Measurements from ENCODE around the gene SOX12. TPM values are rescaled to one million over a fixed set of nuclear protein-coding genes. Genes with fewer than 3 reads are reported as not detected.

SOX12 gene
- total RNA-seq, 1 donor from 2014 or later: 3.7 TPM

GRCh38 chr20:301886-302848 is 23.2 kb upstream of the SOX12 start:
- H3K9me3 ChIP-seq (ENCODE audit: control insufficient read depth in 3 of 3, low read length in 3 of 3): no peaks in the 10 kb centered on the region
- peaks cover 14 to 31% (median 29%) of the 10 kb centered on the region in 3 donors for H3K4me1 ChIP-seq (ENCODE audit: control insufficient read depth in 3 of 3, insufficient read depth in 3 of 3, low read length in 3 of 3)
- H3K9ac ChIP-seq (ENCODE audit: low read depth in 1 of 3, low read length in 3 of 3): no peak overlapping the region
- no peak overlapping the region for H3K4me3 ChIP-seq (ENCODE audit: low read length in 3 of 3)
- H3K27ac ChIP-seq (ENCODE audit: low read depth, low read length): no peak overlapping the region
- no peaks in the 10 kb centered on the region for H3K27me3 ChIP-seq (ENCODE audit: control insufficient read depth in 3 of 3, insufficient read depth in 3 of 3, low read length in 3 of 3)
- H3K36me3 ChIP-seq (ENCODE audit: control insufficient read depth in 3 of 3, insufficient read depth in 3 of 3, low read length in 3 of 3): no peaks in the 10 kb centered on the region

- Histone ChIP-seq H3K4me3 (ENCODE audit: low read length in 3 of 3) (no peak overlapping the region), H3K9ac (ENCODE audit: low read depth in 1 of 3, low read length in 3 of 3) (no peak overlapping the region), H3K27ac (ENCODE audit: low read depth, low read length) (no peak overlapping the region), H3K36me3 (ENCODE audit: control insufficient read depth in 3 of 3, insufficient read depth in 3 of 3, low read length in 3 of 3) (no peaks in the 10 kb centered on the region), H3K4me1 (ENCODE audit: control insufficient read depth in 3 of 3, insufficient read depth in 3 of 3, low read length in 3 of 3) (peaks cover 10 to 13% (median 10%) of the 10 kb centered on the region in 3 donors), H3K9me3 (ENCODE audit: control insufficient read depth in 3 of 3, low read length in 3 of 3) (no peaks in the 10 kb centered on the region), H3K27me3 (ENCODE audit: control insufficient read depth in 3 of 3, insufficient read depth in 3 of 3, low read length in 3 of 3) (no peaks in the 10 kb centered on the region)
Observed at GRCh38 chr20:305745-306144, 19.6 kb upstream of the SOX12 start.

- Histone ChIP-seq H3K27me3 (ENCODE audit: control insufficient read depth in 3 of 3, insufficient read depth in 3 of 3, low read length in 3 of 3) (no peaks in the 10 kb centered on the region), H3K9ac (ENCODE audit: low read depth in 1 of 3, low read length in 3 of 3) (no peak overlapping the region)
Observed at GRCh38 chr20:308427-309038, 16.8 kb upstream of the SOX12 start.

GRCh38 chr20:309306-309840 is 16.0 kb upstream of the SOX12 start:
- H3K9ac ChIP-seq (ENCODE audit: low read depth in 1 of 3, low read length in 3 of 3): peak overlapping the region in 2 of 3 donors; percentile 15 to 64
- H3K4me3 ChIP-seq (ENCODE audit: low read length in 3 of 3): peak overlapping the region in 2 of 3 donors; percentile 57 to 77
- H3K36me3 ChIP-seq (ENCODE audit: control insufficient read depth in 3 of 3, insufficient read depth in 3 of 3, low read length in 3 of 3): no peaks in the 10 kb centered on the region
- H3K27me3 ChIP-seq (ENCODE audit: control insufficient read depth in 3 of 3, insufficient read depth in 3 of 3, low read length in 3 of 3): no peaks in the 10 kb centered on the region
- H3K27ac ChIP-seq (ENCODE audit: low read depth, low read length): peak overlapping the region; percentile 77
- peaks cover 4 to 8% (median 7%) of the 10 kb centered on the region in 3 donors for H3K4me1 ChIP-seq (ENCODE audit: control insufficient read depth in 3 of 3, insufficient read depth in 3 of 3, low read length in 3 of 3)
- H3K9me3 ChIP-seq (ENCODE audit: control insufficient read depth in 3 of 3, low read length in 3 of 3): no peaks in the 10 kb centered on the region

More at GRCh38 chr20:308427-309038, 16.8 kb upstream of the SOX12 start:
- H3K9me3 ChIP-seq (ENCODE audit: control insufficient read depth in 3 of 3, low read length in 3 of 3): no peaks in the 10 kb centered on the region
- no peak overlapping the region for H3K4me3 ChIP-seq (ENCODE audit: low read length in 3 of 3)
- no peaks in the 10 kb centered on the region for H3K36me3 ChIP-seq (ENCODE audit: control insufficient read depth in 3 of 3, insufficient read depth in 3 of 3, low read length in 3 of 3)
- no peak overlapping the region for H3K27ac ChIP-seq (ENCODE audit: low read depth, low read length)
- H3K4me1 ChIP-seq (ENCODE audit: control insufficient read depth in 3 of 3, insufficient read depth in 3 of 3, low read length in 3 of 3): peaks cover 4 to 8% (median 7%) of the 10 kb centered on the region in 3 donors

- Histone ChIP-seq H3K9ac (ENCODE audit: low read depth in 1 of 3, low read length in 3 of 3) (peak overlapping the region; percentile 15 to 64 (median 45)), H3K9me3 (ENCODE audit: control insufficient read depth in 3 of 3, low read length in 3 of 3) (no peaks in the 10 kb centered on the region), H3K4me1 (ENCODE audit: control insufficient read depth in 3 of 3, insufficient read depth in 3 of 3, low read length in 3 of 3) (peaks cover 4 to 8% (median 7%) of the 10 kb centered on the region in 3 donors), H3K27ac (ENCODE audit: low read depth, low read length) (peak overlapping the region; percentile 77), H3K27me3 (ENCODE audit: control insufficient read depth in 3 of 3, insufficient read depth in 3 of 3, low read length in 3 of 3) (no peaks in the 10 kb centered on the region), H3K4me3 (ENCODE audit: low read length in 3 of 3) (peak overlapping the region; percentile 57 to 77 (median 63)), H3K36me3 (ENCODE audit: control insufficient read depth in 3 of 3, insufficient read depth in 3 of 3, low read length in 3 of 3) (no peaks in the 10 kb centered on the region)
Observed at GRCh38 chr20:309841-310644, 15.3 kb upstream of the SOX12 start.

GRCh38 chr20:310645-311044 is 14.7 kb upstream of the SOX12 start:
- no peaks in the 10 kb centered on the region for H3K9me3 ChIP-seq (ENCODE audit: control insufficient read depth in 3 of 3, low read length in 3 of 3)
- H3K27me3 ChIP-seq (ENCODE audit: control insufficient read depth in 3 of 3, insufficient read depth in 3 of 3, low read length in 3 of 3): no peaks in the 10 kb centered on the region
- H3K27ac ChIP-seq (ENCODE audit: low read depth, low read length): no peak overlapping the region
- H3K9ac ChIP-seq (ENCODE audit: low read depth in 1 of 3, low read length in 3 of 3): no peak overlapping the region
- peak overlapping the region; percentile 24 to 77 (median 57) for H3K4me3 ChIP-seq (ENCODE audit: low read length in 3 of 3)
- peaks cover 4 to 8% (median 7%) of the 10 kb centered on the region in 3 donors for H3K4me1 ChIP-seq (ENCODE audit: control insufficient read depth in 3 of 3, insufficient read depth in 3 of 3, low read length in 3 of 3)
- H3K36me3 ChIP-seq (ENCODE audit: control insufficient read depth in 3 of 3, insufficient read depth in 3 of 3, low read length in 3 of 3): no peaks in the 10 kb centered on the region

GRCh38 chr20:311609-312008 is 13.7 kb upstream of the SOX12 start:
- no peak overlapping the region for H3K9ac ChIP-seq (ENCODE audit: low read depth in 1 of 3, low read length in 3 of 3)
- H3K27me3 ChIP-seq (ENCODE audit: control insufficient read depth in 3 of 3, insufficient read depth in 3 of 3, low read length in 3 of 3): no peaks in the 10 kb centered on the region
- H3K9me3 ChIP-seq (ENCODE audit: control insufficient read depth in 3 of 3, low read length in 3 of 3): no peaks in the 10 kb centered on the region
- no peak overlapping the region for H3K4me3 ChIP-seq (ENCODE audit: low read length in 3 of 3)
- no peaks in the 10 kb centered on the region for H3K36me3 ChIP-seq (ENCODE audit: control insufficient read depth in 3 of 3, insufficient read depth in 3 of 3, low read length in 3 of 3)
- H3K4me1 ChIP-seq (ENCODE audit: control insufficient read depth in 3 of 3, insufficient read depth in 3 of 3, low read length in 3 of 3): peaks cover 4 to 8% (median 7%) of the 10 kb centered on the region in 3 donors
- H3K27ac ChIP-seq (ENCODE audit: low read depth, low read length): no peak overlapping the region

GRCh38 chr20:312067-312466 is 13.3 kb upstream of the SOX12 start:
- Histone ChIP-seq H3K27ac (ENCODE audit: low read depth, low read length) (no peak overlapping the region), H3K27me3 (ENCODE audit: control insufficient read depth in 3 of 3, insufficient read depth in 3 of 3, low read length in 3 of 3) (no peaks in the 10 kb centered on the region), H3K9me3 (ENCODE audit: control insufficient read depth in 3 of 3, low read length in 3 of 3) (no peaks in the 10 kb centered on the region), H3K4me1 (ENCODE audit: control insufficient read depth in 3 of 3, insufficient read depth in 3 of 3, low read length in 3 of 3) (peaks cover 4 to 8% (median 7%) of the 10 kb centered on the region in 3 donors), H3K36me3 (ENCODE audit: control insufficient read depth in 3 of 3, insufficient read depth in 3 of 3, low read length in 3 of 3) (no peaks in the 10 kb centered on the region), H3K9ac (ENCODE audit: low read depth in 1 of 3, low read length in 3 of 3) (no peak overlapping the region), H3K4me3 (ENCODE audit: low read length in 3 of 3) (no peak overlapping the region)

- Histone ChIP-seq H3K36me3 (ENCODE audit: control insufficient read depth in 3 of 3, insufficient read depth in 3 of 3, low read length in 3 of 3) (no peaks in the 10 kb centered on the region), H3K4me3 (ENCODE audit: low read length in 3 of 3) (no peak overlapping the region), H3K4me1 (ENCODE audit: control insufficient read depth in 3 of 3, insufficient read depth in 3 of 3, low read length in 3 of 3) (peaks cover 4 to 8% (median 7%) of the 10 kb centered on the region in 3 donors), H3K9me3 (ENCODE audit: control insufficient read depth in 3 of 3, low read length in 3 of 3) (no peaks in the 10 kb centered on the region), H3K9ac (ENCODE audit: low read depth in 1 of 3, low read length in 3 of 3) (no peak overlapping the region), H3K27me3 (ENCODE audit: control insufficient read depth in 3 of 3, insufficient read depth in 3 of 3, low read length in 3 of 3) (no peaks in the 10 kb centered on the region), H3K27ac (ENCODE audit: low read depth, low read length) (no peak overlapping the region)
Observed at GRCh38 chr20:312866-313265, 12.5 kb upstream of the SOX12 start.

Measured in skeletal muscle tissue (tissue), 4 donors.